ENCODE measurements around the gene PERM1.

DNA sequence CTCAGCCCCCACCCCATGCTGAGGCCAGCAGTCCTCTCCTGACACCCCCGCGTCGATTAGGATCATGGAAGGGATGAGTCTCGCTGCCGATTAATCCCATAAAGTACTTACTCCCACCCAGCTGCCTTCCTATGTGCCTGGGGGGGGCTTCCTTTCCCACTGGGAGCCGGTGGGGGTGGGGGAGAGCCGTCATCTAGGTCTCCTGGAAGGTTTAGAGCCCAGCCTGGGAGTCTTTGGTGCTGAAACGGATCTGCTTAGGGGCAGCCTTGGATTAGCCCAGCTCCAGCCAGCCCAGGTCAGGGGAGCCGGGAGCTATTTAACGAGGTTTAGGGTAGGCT, 48.3 kb downstream of the PERM1 start:
- TF ChIP-seq FOXM1 (IDR thresholded peaks at IDR 0.05; ENCODE audit: borderline replicate concordance, low read depth) (no peak), TCF12 (IDR thresholded peaks at IDR 0.05; ENCODE audit: low read depth) (no peak), RAD21 (IDR thresholded peaks at IDR 0.05; ENCODE audit: low read depth) (no peak), CEBPB (IDR thresholded peaks at IDR 0.05) (no peak), TAF1 (IDR thresholded peaks at IDR 0.05; ENCODE audit: low read depth) (no peak), REST (IDR thresholded peaks at IDR 0.05; ENCODE audit: low read depth) (no peak), EGR1 (IDR thresholded peaks at IDR 0.05) (no peak), NFIC (IDR thresholded peaks at IDR 0.05) (no peak)
- TF ChIP-seq, protein P1, sequence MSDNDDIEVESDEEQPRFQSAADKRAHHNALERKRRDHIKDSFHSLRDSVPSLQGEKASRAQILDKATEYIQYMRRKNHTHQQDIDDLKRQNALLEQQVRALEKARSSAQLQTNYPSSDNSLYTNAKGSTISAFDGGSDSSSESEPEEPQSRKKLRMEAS (IDR thresholded peaks at IDR 0.05) = no peak
